IgD-negative memory B cell (primary cell): ENCODE data around the gene FNDC10. TPM values are rescaled to one million over a fixed set of nuclear protein-coding genes. Genes with fewer than 3 reads are reported as not detected.
"Not testable (repeated sequence)": the region's sequence is repeated elsewhere in the genome, so short reads cannot be mapped to it uniquely, and the experiment has no call there.

Source experiments
- H3K27ac Mint-ChIP-seq, 3 donors: one replicate each; pipeline ENCODE4 v1.8.0; 2020 to 2022; ENCODE audit warnings: mild to moderate bottlenecking in 3 of 3, mixed read lengths in 3 of 3, moderate library complexity in 1 of 3
- H3K27me3 Mint-ChIP-seq: one replicate; pipeline ENCODE4 v1.8.0; 2021; ENCODE audit warnings: mixed read lengths
- H3K36me3 Mint-ChIP-seq: one replicate; pipeline ENCODE4 v1.8.0; 2020; ENCODE audit warnings: mild to moderate bottlenecking, mixed read lengths
- H3K4me1 Mint-ChIP-seq, 3 donors: one replicate each; pipeline ENCODE4 v1.8.0; 2020 to 2022; ENCODE audit warnings: mixed read lengths in 3 of 3, mild to moderate bottlenecking in 1 of 3
- H3K4me3 Mint-ChIP-seq, 4 donors: one replicate each; pipeline ENCODE4 v1.8.0; 2020 to 2022; ENCODE audit warnings: mild to moderate bottlenecking in 4 of 4, mixed read lengths in 4 of 4, moderate library complexity in 3 of 4
- H3K9me3 Mint-ChIP-seq, 3 donors: one replicate each; pipeline ENCODE4 v1.8.0; 2020 to 2021; ENCODE audit warnings: mixed read lengths in 3 of 3, mild to moderate bottlenecking in 1 of 3
- polyA plus RNA-seq: library from polyadenylated mRNA; unstranded; fragments of 300-500 nt; fragmentation: Illumina TruSeq; gene quantifications from one replicate; pipeline ENCODE4 v1.2.3, GENCODE V29; 2021

The FNDC10 gene
- polyA plus RNA-seq, result not detected

- Mint-ChIP-seq H3K27ac (peak within 1 kb of the TSS in 1 of 3 donors; percentile 70), H3K36me3 (no peaks in the 10 kb centered on the region), H3K4me1 (peaks cover 9 to 16% (median 10%) of the 10 kb centered on the region in 3 donors), H3K27me3 (peaks cover 12% of the 10 kb centered on the region), H3K4me3 (peak within 1 kb of the TSS; percentile 75 to 87 (median 79)), H3K9me3 (peaks cover 0 to 1% (median 0%) of the 10 kb centered on the region in 3 donors)
Observed at GRCh38 chr1:1599935-1600860, at the start of gene FNDC10. Gene FNDC10 (minus strand): TSS chr1:1600135. CDS start chr1:1600015, 120 bp downstream.

GRCh38 chr1:1648265-1648664 lies 48.3 kb upstream of the FNDC10 start:
- not testable (repeated sequence) for H3K4me3 Mint-ChIP-seq, H3K4me1 Mint-ChIP-seq, H3K27me3 Mint-ChIP-seq, H3K9me3 Mint-ChIP-seq, H3K36me3 Mint-ChIP-seq
- H3K27ac Mint-ChIP-seq, result peak overlapping the region in 1 of 3 donors; percentile 65

- peak overlapping the region in 1 of 3 donors; percentile 65 for H3K27ac Mint-ChIP-seq
- not testable (repeated sequence) for H3K27me3 Mint-ChIP-seq, H3K9me3 Mint-ChIP-seq, H3K4me1 Mint-ChIP-seq, H3K36me3 Mint-ChIP-seq, H3K4me3 Mint-ChIP-seq
Observed at GRCh38 chr1:1647567-1648241, 47.8 kb upstream of the FNDC10 start.

- not testable (repeated sequence) for H3K27me3 Mint-ChIP-seq, H3K4me1 Mint-ChIP-seq, H3K4me3 Mint-ChIP-seq, H3K9me3 Mint-ChIP-seq, H3K36me3 Mint-ChIP-seq
- peak overlapping the region in 1 of 3 donors; percentile 24 for H3K27ac Mint-ChIP-seq
Observed at GRCh38 chr1:1646326-1646725, 46.4 kb upstream of the FNDC10 start.

GRCh38 chr1:1640711-1641461 lies 41.0 kb upstream of the FNDC10 start:
- H3K9me3 Mint-ChIP-seq, H3K36me3 Mint-ChIP-seq, H3K27me3 Mint-ChIP-seq, H3K27ac Mint-ChIP-seq, H3K4me3 Mint-ChIP-seq, H3K4me1 Mint-ChIP-seq: not testable (repeated sequence)

GRCh38 chr1:1640081-1640480 lies 40.1 kb upstream of the FNDC10 start:
- not testable (repeated sequence) for H3K9me3 Mint-ChIP-seq, H3K36me3 Mint-ChIP-seq, H3K4me1 Mint-ChIP-seq, H3K27ac Mint-ChIP-seq, H3K4me3 Mint-ChIP-seq, H3K27me3 Mint-ChIP-seq

GRCh38 chr1:1639368-1639767 lies 39.4 kb upstream of the FNDC10 start:
- H3K27me3 Mint-ChIP-seq, H3K9me3 Mint-ChIP-seq, H3K36me3 Mint-ChIP-seq, H3K4me1 Mint-ChIP-seq, H3K4me3 Mint-ChIP-seq, H3K27ac Mint-ChIP-seq: not testable (repeated sequence)

- not testable (repeated sequence) for H3K27ac Mint-ChIP-seq, H3K36me3 Mint-ChIP-seq, H3K9me3 Mint-ChIP-seq, H3K4me1 Mint-ChIP-seq, H3K4me3 Mint-ChIP-seq, H3K27me3 Mint-ChIP-seq
Observed at GRCh38 chr1:1638528-1638927, 38.6 kb upstream of the FNDC10 start.

- not testable (repeated sequence) for H3K4me1 Mint-ChIP-seq, H3K36me3 Mint-ChIP-seq, H3K27ac Mint-ChIP-seq, H3K4me3 Mint-ChIP-seq, H3K27me3 Mint-ChIP-seq, H3K9me3 Mint-ChIP-seq
Observed at GRCh38 chr1:1637479-1637875, 37.5 kb upstream of the FNDC10 start.

- H3K4me1 Mint-ChIP-seq, H3K36me3 Mint-ChIP-seq, H3K4me3 Mint-ChIP-seq, H3K27me3 Mint-ChIP-seq, H3K9me3 Mint-ChIP-seq: not testable (repeated sequence)
- H3K27ac Mint-ChIP-seq, result peak overlapping the region in 1 of 3 donors; percentile 60
Observed at GRCh38 chr1:1636621-1637478, 36.9 kb upstream of the FNDC10 start.

- H3K36me3 Mint-ChIP-seq, H3K9me3 Mint-ChIP-seq, H3K27ac Mint-ChIP-seq, H3K4me3 Mint-ChIP-seq, H3K4me1 Mint-ChIP-seq, H3K27me3 Mint-ChIP-seq: not testable (repeated sequence)
Observed at GRCh38 chr1:1634613-1635012, 34.7 kb upstream of the FNDC10 start.

- not testable (repeated sequence) for H3K4me3 Mint-ChIP-seq, H3K9me3 Mint-ChIP-seq, H3K36me3 Mint-ChIP-seq, H3K27ac Mint-ChIP-seq, H3K4me1 Mint-ChIP-seq, H3K27me3 Mint-ChIP-seq
Observed at GRCh38 chr1:1633409-1633808, 33.5 kb upstream of the FNDC10 start.

- H3K36me3 Mint-ChIP-seq, result peaks cover 2% of the 10 kb centered on the region
- H3K27ac Mint-ChIP-seq, result peak within 1 kb of the TSS in 1 of 3 donors; percentile 75
- H3K27me3 Mint-ChIP-seq, result peaks cover 4% of the 10 kb centered on the region
Observed at GRCh38 chr1:1631782-1632420, 32.0 kb upstream of the FNDC10 start, which contains the start of gene MMP23B. Gene MMP23B (plus strand): TSS chr1:1632173. CDS start chr1:1632219, 46 bp downstream.

More at GRCh38 chr1:1631782-1632420, 32.0 kb upstream of the FNDC10 start, which contains the start of gene MMP23B:
- peak within 1 kb of the TSS in 3 of 4 donors; percentile 37 to 81 (median 48) for H3K4me3 Mint-ChIP-seq
- peaks cover 0 to 3% (median 2%) of the 10 kb centered on the region in 3 donors for H3K4me1 Mint-ChIP-seq
- peaks cover 0 to 2% (median 0%) of the 10 kb centered on the region in 3 donors for H3K9me3 Mint-ChIP-seq
